ENCODE measurements around the gene BAIAP2. TPM values are rescaled to one million over a fixed set of nuclear protein-coding genes. Genes with fewer than 3 reads are reported as not detected.

Gene BAIAP2
- total RNA-seq, 1 experiment from 2014 or later: 58.0 TPM

DNA sequence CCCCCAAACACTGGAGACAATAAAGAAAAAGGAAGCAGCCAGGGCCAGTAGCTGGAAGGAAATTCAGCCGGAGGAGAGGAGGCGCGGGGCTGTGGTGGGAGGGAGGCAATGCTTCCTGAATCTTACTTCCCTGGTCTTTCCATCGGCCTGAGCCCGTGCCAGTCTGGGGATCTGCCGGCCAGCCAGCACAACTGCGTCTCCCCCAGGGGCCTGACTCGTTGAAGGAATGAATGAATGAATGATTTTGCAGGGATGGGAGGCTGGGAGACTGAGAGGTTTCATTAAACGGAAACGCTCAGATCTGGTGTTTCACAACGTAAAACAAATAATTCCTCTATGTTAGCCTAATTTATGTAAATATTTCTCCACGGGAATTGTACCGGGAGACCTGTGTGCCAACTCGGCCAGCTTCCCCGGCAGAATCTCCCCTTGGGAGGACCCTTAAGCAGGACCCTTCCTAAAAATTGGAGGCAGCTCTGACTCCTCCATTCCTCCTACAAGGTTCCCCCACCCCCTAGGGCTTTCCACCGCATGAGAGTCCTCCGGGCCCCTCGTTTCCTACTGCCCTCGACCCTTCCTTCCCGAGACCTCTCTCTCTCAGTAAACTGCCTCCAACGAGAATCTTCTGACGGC, 1.3 kb upstream of the BAIAP2 start:
- Mint-ChIP-seq H3K27me3 (ENCODE audit: unreplicated experiment) (no peaks in the 10 kb centered on the region), H3K36me3 (ENCODE audit: insufficient read depth, unreplicated experiment) (peaks cover 59% of the 10 kb centered on the region), H3K27ac (ENCODE audit: unreplicated experiment) (peak overlapping the region; percentile 44), H3K4me3 (ENCODE audit: low read depth, unreplicated experiment) (peak overlapping the region; percentile 75), H3K4me1 (ENCODE audit: low read depth, unreplicated experiment) (peaks cover 39% of the 10 kb centered on the region), H3K9me3 (ENCODE audit: low read depth, unreplicated experiment) (no peaks in the 10 kb centered on the region)
- BruUV-seq (replicated peaks): no TSS peak
- no peak for DNase-seq
- TF ChIP-seq, protein P1, sequence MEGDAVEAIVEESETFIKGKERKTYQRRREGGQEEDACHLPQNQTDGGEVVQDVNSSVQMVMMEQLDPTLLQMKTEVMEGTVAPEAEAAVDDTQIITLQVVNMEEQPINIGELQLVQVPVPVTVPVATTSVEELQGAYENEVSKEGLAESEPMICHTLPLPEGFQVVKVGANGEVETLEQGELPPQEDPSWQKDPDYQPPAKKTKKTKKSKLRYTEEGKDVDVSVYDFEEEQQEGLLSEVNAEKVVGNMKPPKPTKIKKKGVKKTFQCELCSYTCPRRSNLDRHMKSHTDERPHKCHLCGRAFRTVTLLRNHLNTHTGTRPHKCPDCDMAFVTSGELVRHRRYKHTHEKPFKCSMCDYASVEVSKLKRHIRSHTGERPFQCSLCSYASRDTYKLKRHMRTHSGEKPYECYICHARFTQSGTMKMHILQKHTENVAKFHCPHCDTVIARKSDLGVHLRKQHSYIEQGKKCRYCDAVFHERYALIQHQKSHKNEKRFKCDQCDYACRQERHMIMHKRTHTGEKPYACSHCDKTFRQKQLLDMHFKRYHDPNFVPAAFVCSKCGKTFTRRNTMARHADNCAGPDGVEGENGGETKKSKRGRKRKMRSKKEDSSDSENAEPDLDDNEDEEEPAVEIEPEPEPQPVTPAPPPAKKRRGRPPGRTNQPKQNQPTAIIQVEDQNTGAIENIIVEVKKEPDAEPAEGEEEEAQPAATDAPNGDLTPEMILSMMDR (IDR thresholded peaks at IDR 0.05; ENCODE audit: unreplicated experiment): no peak
- CTCF ChIA-PET: interaction anchor here (0.6 to 1.7 kb wide), 2 partner anchors 10 to 11 kb away, joined by 5 to 6 read pairs; no protein-coding TSS in a partner anchor
- intact Hi-C loops (cut with micrococcal nuclease; ENCODE audit: unreplicated experiment): no loop called here

DNA sequence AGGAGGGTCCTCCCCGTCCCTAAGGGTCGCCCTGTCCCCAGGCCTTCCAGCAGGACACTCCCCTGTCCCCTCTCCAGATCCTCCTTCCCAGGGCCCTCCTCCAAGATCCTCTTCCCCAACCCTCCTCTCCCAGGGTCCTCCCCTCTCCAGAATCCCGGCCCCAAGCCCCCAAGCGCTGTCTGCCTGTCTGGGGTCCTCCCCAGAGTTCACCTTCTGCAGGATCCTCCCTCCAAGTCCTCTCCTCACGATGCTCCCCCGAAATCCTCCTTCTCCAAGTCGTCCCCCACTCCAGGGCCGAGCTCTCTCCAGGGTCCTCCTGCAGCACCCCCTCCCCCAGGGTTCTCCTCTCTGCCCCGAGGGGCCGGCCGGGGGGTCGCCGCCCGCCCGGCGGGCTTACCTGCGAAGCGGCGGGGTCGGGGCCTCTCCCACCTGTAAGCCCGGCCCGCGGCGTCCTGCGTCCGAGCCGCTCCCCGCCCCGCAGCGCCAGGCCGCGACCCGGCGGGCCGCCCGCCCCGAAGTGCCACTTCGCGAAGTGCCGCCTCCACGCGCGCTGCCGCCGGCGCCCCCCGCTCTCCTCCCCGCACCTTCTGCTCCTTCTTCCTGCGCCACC, 678 bp upstream of the BAIAP2 start:
- no peak for DNase-seq
- CTCF ChIA-PET: interaction anchor here (0.6 to 1.7 kb wide), 2 partner anchors 11 to 12 kb away, joined by 5 to 6 read pairs; no protein-coding TSS in a partner anchor
- Mint-ChIP-seq H3K4me1 (ENCODE audit: low read depth, unreplicated experiment) (peaks cover 40% of the 10 kb centered on the region), H3K9me3 (ENCODE audit: low read depth, unreplicated experiment) (no peaks in the 10 kb centered on the region), H3K27ac (ENCODE audit: unreplicated experiment) (peak overlapping the region; percentile 44), H3K27me3 (ENCODE audit: unreplicated experiment) (no peaks in the 10 kb centered on the region), H3K36me3 (ENCODE audit: insufficient read depth, unreplicated experiment) (peaks cover 64% of the 10 kb centered on the region), H3K4me3 (ENCODE audit: low read depth, unreplicated experiment) (peak overlapping the region; percentile 75)
- intact Hi-C loops (cut with micrococcal nuclease; ENCODE audit: unreplicated experiment): no loop called here
- TF ChIP-seq, protein P1 (IDR thresholded peaks at IDR 0.05; ENCODE audit: unreplicated experiment): no peak
- BruUV-seq (replicated peaks): no TSS peak

DNA sequence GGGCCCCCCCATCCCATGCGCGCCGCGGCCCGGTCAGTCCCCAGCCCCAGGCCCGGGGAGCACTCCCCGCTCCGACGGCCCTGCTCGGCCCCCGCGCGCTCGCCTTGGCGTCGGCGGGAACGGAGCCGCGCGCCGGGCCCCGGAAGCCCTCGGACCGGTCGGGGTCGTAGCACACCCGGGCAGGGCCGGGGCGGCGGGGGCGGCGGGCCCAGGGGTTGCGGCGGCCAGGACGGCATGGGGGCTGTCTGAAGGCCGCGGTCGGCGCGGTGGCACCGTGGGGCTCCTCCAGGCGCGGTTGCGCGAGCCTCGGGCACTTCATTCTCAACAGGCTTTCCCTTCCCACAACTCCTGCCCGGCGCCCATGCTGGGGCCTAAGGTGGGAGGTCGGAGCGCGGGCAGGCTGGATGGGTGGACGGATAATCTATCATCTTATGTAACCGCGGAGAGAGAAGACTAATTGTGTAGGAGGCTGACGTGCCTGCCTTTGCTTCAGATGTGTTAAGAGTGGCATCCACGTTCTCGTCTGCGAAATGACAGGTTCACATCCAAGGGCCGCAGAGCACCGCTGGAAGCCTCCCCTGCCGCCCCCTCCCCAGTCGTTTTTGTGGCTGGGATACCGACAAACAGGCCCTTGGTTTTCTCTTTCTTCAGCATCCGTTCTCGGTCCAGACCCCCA, 708 bp downstream of the BAIAP2 start:
- DNase-seq: peak; percentile 20
- TSS peak; percentile 69 for BruUV-seq (replicated peaks)
- TF ChIP-seq, protein P1 (IDR thresholded peaks at IDR 0.05; ENCODE audit: unreplicated experiment): no peak
- Mint-ChIP-seq H3K4me1 (ENCODE audit: low read depth, unreplicated experiment) (peaks cover 54% of the 10 kb centered on the region), H3K4me3 (ENCODE audit: low read depth, unreplicated experiment) (peak overlapping the region; percentile 75), H3K36me3 (ENCODE audit: insufficient read depth, unreplicated experiment) (peaks cover 74% of the 10 kb centered on the region), H3K27me3 (ENCODE audit: unreplicated experiment) (no peaks in the 10 kb centered on the region), H3K9me3 (ENCODE audit: low read depth, unreplicated experiment) (no peaks in the 10 kb centered on the region), H3K27ac (ENCODE audit: unreplicated experiment) (peak overlapping the region; percentile 91)
- CTCF ChIA-PET: interaction anchor here (2.8 kb wide), 1 partner anchor 47 kb away, joined by 7 read pairs; no protein-coding TSS in a partner anchor
- intact Hi-C loops (cut with micrococcal nuclease; ENCODE audit: unreplicated experiment): no loop called here

DNA sequence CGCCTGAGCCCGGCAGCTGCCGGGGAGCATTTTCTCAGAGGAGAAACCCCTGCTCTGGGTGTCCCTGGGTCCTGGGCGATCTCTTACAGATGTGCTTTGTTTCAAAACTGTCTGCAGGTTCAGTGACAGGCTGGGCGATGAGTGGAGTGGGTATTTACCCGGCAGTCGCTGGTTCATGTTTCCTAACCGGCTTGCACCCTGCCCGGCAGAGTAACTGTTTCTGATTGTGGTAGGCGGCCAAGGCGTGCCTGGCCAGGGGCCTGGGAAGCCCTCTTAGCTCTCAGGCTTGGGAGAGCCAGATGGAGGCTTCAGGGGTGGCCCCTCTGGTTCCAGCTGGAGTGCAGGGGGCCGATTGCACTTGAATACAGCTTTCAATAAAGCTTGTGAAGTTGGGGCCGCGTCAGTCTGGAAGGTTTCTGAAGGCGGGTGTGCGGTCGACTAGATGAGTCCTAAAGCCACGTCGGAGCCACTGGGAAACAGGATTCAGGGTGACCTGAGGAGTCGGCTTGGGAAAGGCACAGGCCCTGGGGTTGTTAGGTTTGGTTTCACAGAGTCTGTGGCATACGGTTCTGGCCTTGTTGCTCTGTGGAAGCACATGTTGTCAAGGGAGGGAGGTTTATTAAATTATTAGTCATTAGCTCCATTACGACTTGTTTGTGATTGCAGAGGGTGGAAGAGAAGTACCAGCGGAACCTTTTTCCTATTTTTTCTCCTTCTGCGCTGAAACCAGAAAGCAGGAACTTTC, 1.4 kb downstream of the BAIAP2 start:
- no peak for DNase-seq
- CTCF ChIA-PET: interaction anchor here (0.6 to 2.8 kb wide), 3 partner anchors 21 to 61 kb away, joined by 3 to 19 read pairs (median 7); no protein-coding TSS in a partner anchor
- BruUV-seq (replicated peaks): no TSS peak

More for the DNA sequence above, 1.4 kb downstream of the BAIAP2 start:
- peak overlapping the region; percentile 91 for H3K27ac Mint-ChIP-seq (ENCODE audit: unreplicated experiment)
- intact Hi-C loops (cut with micrococcal nuclease; ENCODE audit: unreplicated experiment): no loop called here
- H3K27me3 Mint-ChIP-seq (ENCODE audit: unreplicated experiment): no peaks in the 10 kb centered on the region
- H3K9me3 Mint-ChIP-seq (ENCODE audit: low read depth, unreplicated experiment): no peaks in the 10 kb centered on the region
- peak overlapping the region; percentile 75 for H3K4me3 Mint-ChIP-seq (ENCODE audit: low read depth, unreplicated experiment)
- H3K4me1 Mint-ChIP-seq (ENCODE audit: low read depth, unreplicated experiment): peaks cover 61% of the 10 kb centered on the region
- peaks cover 81% of the 10 kb centered on the region for H3K36me3 Mint-ChIP-seq (ENCODE audit: insufficient read depth, unreplicated experiment)
- TF ChIP-seq, protein P1 (IDR thresholded peaks at IDR 0.05; ENCODE audit: unreplicated experiment): no peak
